HG03064 (cell line): Measurements from ENCODE around the gene ACSM6.
"Not testable (repeated sequence)": the region's sequence is repeated elsewhere in the genome, so short reads cannot be mapped to it uniquely, and the experiment has no call there.

Experiments used
- ATAC-seq: cut with Tn5 transposase; IDR thresholded peaks from one replicate; pipeline ENCODE4 v1.9.1; 2021; ENCODE audit warnings: low read depth; ENCODE audit not compliant: unreplicated experiment

Gene ACSM6

GRCh38 chr10:95214793-95215192, 20.8 kb downstream of the ACSM6 start:
- ATAC-seq, result peak; percentile 82

GRCh38 chr10:95217476-95217875, 23.4 kb downstream of the ACSM6 start:
- ATAC-seq, result no peak

GRCh38 chr10:95220539-95220938, 26.5 kb downstream of the ACSM6 start:
- no peak for ATAC-seq

GRCh38 chr10:95221124-95221523, 27.1 kb downstream of the ACSM6 start:
- ATAC-seq, result no peak

- ATAC-seq, result no peak
These were observed 31.1 kb downstream of the ACSM6 start for GRCh38 chr10:95225136-95225535.

- ATAC-seq, result not testable (repeated sequence)
These were observed 35.1 kb downstream of the ACSM6 start for GRCh38 chr10:95228934-95229723.

GRCh38 chr10:95229724-95230627, 35.9 kb downstream of the ACSM6 start:
- no peak for ATAC-seq

GRCh38 chr10:95230677-95231586, 36.9 kb downstream of the ACSM6 start:
- peak; percentile 75 for ATAC-seq

- no peak for ATAC-seq
These were observed 39.5 kb downstream of the ACSM6 start for GRCh38 chr10:95233377-95234034.

GRCh38 chr10:95234951-95235350, 40.9 kb downstream of the ACSM6 start:
- no peak for ATAC-seq

GRCh38 chr10:95235676-95236067, 41.6 kb downstream of the ACSM6 start:
- no peak for ATAC-seq

GRCh38 chr10:95236068-95236903, 42.2 kb downstream of the ACSM6 start:
- peak; percentile 98 for ATAC-seq

GRCh38 chr10:95237376-95238170, 43.5 kb downstream of the ACSM6 start:
- no peak for ATAC-seq

- ATAC-seq, result not testable (repeated sequence)
These were observed 46.1 kb downstream of the ACSM6 start for GRCh38 chr10:95240096-95240495.

GRCh38 chr10:95240811-95241210, 46.8 kb downstream of the ACSM6 start:
- no peak for ATAC-seq

GRCh38 chr10:95241533-95241932, 47.5 kb downstream of the ACSM6 start:
- no peak for ATAC-seq

- no peak for ATAC-seq
These were observed 48.7 kb downstream of the ACSM6 start for GRCh38 chr10:95242581-95243317.

- ATAC-seq, result no peak
These were observed 49.2 kb downstream of the ACSM6 start for GRCh38 chr10:95243318-95243617.
